GM11168 (cell line): ENCODE results near the gene EMID1.

Experiments used
- in situ Hi-C: fragments of 300-500 bp; cut with MboI; formaldehyde crosslinking; loops from one replicate; pipeline ENCODE4 v1.12.0; 2022; ENCODE audit warnings: low sequenced_read_pairs; ENCODE audit not compliant: unreplicated experiment

The EMID1 gene

GRCh38 chr22:29307596-29308147, 102.0 kb downstream of the EMID1 start:
- in situ Hi-C loops = no loop called here

- in situ Hi-C loops = no loop called here
These were observed 102.6 kb downstream of the EMID1 start for GRCh38 chr22:29308148-29308790.

DNA sequence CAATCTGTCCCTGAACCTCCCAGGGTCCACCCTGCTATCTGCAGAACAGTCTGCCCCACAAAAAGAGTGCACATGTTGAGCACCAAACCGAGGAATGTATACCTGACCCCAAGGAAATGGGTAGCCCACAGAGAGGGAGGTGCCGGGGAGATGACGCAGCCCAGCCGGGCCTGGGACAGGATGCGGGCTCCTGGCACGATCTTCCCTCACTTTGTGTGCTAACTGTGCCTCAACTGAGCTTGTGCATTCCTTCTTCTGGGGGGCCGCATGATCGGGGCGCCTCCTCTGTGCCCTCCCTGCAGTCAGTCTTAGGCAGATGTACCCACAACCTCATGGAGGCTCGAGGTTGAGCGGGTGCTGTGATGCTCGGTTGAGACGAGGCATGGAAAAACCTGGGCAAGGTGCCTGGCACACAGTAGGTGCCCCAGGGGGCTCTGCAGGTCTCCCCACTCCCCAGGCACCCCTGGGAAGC, 103.1 kb downstream of the EMID1 start:
- in situ Hi-C loops = no loop called here
